ENCODE data around the gene SERINC3.

GRCh38 chr20:44566811-44567210, 44.9 kb upstream of the SERINC3 start:
- TF ChIP-seq CTCF (IDR thresholded peaks at IDR 0.05): no peak
- no peak for TF ChIP-seq POLR2A (IDR thresholded peaks at IDR 0.05)

Measured in testis (tissue), 2 donors.